GM19438 (cell line): Measurements from ENCODE around the gene GRAMD2A.
A peak's percentile ranks its signal among the peaks of the same experiment; 100 is the strongest.

Experiments used
- ATAC-seq: cut with Tn5 transposase; IDR thresholded peaks from one replicate; pipeline ENCODE4 v1.9.1; 2021; ENCODE audit warnings: low read depth; ENCODE audit not compliant: unreplicated experiment

Gene GRAMD2A

DNA sequence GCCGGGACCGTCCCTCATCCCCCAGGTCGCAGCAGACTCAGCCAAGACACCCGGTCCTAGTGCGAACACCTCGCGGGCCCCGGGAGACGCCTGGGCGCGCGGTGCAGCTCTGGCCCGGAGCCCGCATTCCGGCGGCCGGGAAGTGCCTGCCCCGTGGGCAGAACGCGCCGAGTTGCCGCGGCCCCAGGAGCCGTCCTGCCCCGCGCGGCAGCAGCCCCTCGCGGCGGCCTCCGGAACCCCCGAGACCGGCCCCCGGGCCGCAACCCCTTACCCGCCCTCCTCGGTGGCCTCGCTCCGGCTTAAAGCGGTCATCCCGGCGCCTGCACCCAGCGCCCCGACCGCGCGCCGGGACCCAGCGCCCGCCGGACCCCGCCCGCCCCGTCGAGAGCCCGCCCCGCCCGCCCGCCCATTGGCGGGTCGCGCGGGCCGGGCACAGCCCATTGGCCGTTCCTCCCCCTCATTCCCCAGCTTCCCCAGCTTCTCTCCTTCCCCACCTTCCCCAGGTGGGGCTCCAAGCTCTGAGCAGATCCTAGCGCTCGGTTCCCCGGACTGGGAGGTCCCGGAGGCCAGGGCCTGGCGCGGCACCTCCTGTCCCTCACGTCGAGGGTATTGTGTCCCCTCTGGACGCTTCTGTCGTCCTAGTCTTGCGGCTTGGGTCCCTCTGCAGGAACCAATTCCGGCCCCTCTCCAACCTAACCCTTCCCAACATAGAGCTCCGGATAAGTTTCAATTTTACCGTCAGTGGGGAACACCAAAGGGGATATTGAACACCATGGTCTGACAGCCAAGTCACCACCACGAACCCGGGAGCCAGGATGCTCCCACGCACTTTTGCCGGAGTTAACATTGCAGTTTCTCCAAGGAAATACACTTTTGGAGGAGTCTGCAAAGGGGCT is at the start of gene GRAMD2A:
TSS of gene GRAMD2A (minus strand) at position 328 of the 896 bp plus-strand sequence.
- ATAC-seq, result peak; percentile 43

DNA sequence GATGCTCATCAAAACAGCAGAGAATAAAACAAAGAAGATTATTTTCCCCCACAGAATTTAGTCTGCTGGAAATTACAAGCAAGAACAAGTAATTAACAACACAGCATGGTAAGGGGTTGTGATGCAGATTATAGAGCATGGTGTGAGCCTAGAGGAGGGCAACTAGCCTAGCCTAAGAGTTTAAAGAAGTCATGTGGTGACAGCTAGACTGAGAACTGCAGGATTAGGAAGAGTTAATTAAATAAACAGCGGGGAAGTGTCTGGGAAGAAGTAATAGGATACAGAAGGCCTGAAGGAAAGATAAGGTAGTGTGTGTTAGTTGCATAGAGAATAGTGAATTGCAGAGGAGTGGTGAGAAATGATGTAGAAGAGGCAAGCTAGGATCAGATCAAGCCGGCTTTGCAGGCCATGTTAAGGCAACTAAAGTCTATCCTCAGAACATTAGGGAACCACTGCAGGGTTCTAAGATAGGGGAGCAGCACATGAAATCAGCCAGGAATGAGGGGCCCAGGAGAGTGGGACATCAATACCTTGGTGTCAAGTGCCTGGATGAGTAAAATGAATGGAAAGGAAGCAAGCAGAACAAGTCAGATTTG is 45.3 kb upstream of the GRAMD2A start:
- no peak for ATAC-seq

DNA sequence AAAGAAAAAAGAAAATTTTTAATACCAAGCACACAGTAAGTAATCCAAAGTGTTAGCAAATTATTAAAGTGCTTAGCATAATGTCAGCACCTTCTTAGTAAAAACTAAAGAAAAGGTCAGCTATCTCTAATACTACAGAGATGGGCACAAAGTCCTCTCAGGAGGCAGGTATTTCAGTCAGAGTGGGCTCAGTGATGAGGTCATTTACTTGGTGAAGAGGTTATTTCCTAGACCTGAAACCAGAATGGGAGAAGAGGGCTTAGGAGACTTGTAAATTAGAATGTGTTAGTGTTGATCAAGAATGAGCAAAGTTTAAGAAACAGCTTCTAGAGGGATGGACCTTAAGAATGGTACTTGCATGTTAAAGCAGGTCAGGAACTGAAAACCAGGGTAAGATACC is 42.1 kb upstream of the GRAMD2A start:
- ATAC-seq, result no peak

DNA sequence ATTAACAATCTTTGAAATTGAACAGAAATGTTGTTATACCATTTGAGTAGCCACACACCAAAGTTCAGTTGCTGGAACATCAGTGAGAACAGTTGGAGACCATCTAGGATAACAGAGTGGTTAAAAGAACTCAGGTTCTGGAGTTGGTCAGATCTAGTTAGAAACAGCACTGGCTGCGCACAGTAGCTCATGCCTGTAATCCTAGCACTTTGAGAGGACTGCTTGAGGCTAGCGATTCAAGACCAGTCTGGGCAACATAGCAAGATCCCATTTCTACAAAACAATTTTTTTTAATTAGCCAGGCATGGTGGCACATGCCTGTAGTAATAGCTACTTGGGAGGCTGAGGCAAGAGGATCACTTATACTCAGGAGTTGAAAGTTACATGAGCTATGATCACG is 41.0 kb upstream of the GRAMD2A start:
- no peak for ATAC-seq

DNA sequence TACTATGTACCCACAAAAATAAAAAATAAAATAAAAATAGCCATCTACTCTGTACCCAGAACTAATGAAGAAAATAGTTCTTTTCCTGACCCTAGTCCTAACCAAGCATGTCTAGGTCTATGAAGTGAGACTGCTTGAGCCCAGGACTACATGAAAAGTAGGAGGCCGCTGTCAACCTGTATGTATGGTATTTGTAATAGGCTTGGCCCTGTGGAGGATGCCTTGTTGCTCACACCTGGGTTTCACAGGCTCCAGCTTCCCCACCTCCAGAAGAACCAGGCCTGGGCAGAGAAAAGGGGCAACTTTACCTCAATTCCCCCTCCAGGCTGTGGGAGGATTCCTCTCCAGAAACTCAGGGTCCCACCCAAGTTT is 40.3 kb upstream of the GRAMD2A start:
- no peak for ATAC-seq

DNA sequence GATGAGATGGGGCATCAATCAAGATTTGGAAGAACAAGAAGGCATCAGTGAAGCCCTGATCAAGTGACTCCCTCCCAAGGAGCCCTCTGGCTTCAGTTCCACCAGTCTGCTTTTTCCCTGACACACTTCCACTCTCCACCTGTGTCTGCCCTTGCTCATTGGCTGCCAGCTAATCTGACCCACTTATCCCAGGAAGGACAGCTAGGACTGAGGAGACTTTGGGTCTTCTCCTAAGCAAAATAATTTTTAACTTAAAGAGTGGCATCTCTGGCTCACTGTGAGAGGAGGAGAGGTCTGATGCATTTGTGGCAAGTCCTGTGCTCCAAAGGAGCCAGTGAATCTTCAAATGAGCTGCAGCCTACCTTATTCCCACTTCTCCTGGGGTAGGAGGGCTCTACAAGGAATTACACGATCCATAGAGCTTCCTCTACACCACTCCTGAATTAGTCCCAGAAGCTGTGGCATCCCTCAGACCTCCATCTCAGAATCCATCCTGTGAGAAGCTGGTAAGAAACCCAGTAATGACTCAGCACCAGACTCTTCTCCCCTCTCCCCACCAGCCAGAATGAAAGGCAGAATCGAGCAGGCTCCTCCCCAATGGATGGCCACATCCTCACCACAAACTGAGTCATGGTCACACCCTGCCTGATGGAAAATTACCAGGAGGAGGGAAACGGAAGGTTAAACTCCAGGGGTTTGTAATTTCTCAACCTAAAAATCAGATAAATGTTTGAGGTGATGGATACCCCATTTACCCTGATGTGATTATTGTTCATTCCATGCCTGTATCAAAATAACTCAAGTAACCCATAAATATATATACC is 39.7 kb upstream of the GRAMD2A start:
- ATAC-seq, result peak; percentile 80

DNA sequence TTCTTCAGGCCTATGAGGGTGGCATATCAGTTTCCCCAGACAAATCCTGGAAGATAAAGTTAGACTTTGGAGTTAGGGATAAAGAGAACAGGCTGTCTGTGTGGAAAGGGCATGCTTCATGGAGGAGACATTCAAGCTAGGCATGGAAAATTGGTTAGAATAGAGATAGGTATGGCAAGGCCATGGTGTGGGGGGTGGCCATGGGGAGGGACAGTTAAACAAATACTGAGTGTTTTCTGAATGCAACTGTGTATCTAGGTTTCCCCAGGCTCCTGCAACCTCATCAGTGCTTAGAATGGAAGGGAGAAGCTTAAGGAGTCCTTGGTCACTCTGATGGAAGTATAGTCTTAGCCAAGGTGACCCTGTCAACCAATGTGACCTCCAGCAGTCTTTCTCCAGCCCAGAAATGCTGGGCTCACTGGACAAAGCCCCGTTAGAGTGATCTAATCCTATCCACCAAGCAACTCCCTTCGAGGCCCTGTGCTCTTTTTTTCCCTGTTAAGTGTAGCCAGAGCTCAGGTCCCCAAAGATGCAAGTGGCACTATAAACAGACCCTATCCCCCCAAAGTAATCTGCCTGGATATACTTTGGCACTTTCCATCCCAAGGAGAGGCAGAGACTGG is 38.9 kb upstream of the GRAMD2A start:
- no peak for ATAC-seq

DNA sequence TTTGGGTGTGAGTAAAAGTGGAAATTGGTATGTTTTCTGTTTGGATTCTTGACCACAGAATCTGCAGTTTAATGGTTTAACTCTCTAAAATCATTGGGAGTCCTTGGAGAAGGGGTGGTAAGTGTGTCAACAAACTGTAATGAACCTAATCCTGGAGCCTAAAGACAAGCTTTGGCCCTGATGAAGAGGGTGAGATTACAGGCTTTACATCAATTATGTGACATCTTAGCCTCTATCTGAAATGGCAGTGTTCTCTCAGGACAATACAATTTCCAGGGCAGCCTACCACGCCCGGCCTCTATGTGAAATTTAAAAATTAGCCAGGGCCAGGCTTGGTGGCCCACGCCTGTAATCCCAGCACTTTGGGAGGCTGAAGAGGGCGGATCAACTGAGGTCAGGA is 37.7 kb upstream of the GRAMD2A start:
- no peak for ATAC-seq

DNA sequence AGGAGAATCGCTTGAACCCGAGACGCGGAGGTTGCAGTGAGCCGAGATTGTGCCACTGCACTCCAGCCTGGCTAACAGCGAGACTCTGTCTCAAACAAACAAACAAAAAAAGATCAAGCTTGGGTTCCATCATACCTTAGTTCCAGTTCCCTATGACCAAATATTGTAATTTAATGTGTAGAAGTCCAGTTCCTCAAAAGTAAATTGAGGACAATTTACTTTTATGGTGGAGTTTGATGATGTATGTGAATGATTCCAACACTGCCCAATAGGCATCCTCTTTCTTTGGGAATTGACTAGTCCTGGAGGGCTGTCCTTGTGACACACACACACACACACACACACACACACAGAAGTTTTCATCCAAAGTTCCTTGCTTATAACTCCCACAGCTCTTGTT is 36.2 kb upstream of the GRAMD2A start:
- ATAC-seq, result no peak

DNA sequence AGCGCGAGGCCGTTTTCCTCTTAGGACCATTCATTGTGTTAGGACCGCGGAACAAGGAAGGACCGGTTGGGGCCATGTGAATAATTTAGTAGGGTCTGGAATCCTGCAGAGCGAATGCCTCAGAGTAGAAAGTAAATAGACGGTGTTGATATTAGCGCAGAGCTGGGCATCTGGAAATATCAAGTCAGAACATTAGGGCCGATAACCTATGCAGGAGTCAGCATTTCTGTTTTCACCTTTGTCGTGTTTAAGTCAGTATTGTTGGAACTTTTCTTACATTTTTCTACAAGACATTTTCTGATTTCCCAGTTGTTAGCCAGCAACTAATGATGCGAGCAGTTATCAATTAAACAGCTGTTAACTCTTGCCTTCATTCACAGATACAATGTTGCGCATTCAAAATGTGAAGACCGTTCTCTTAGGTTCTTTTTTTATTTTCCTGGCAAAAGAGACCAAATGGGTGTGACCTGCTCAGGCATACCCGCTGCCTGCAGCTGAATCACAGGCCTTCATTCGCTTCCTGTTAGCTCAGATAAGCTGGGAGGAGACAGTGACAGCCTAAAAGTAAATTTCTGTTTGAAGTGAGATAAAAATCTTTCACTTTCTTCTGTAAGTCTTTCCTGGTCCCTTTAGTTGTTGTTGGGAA is 34.4 kb upstream of the GRAMD2A start:
- no peak for ATAC-seq

DNA sequence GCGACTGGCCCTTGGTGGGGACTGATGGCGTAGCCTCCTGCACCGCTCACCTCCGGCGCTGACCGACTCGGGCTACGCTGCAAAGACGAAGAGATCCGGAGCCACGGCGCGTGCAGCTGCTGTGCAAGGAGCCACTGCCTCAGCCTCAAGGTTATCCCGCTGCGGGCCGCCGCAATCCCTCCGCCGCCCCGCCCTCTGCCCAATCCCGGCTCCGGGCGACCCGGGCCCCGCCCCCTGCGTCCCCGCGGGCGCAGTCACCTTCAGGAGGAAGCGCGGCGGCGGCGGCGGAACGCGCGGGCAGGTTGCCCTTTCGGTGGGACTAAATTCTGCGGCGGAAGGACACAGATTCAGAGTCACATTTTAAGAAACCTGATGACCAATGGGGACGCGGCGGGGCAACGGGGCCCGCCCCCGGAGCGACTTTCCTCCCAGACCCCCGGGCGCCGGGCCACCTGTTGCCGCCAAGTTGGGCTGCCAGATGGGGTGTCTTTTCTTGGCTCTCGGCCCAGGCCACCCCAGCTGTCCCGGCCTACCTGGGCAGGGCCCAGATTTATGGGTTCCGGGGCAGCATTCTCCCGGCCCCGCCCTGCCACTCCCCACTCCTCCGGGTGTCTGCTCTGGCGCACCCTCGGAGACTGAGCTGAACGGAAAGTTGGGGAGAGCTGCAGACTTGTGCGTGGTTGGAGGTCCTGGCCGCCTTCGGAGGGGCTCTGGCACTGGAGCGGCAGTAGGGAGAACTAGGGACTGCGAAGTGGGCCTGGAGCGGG is 33.7 kb upstream of the GRAMD2A start, which contains the start of gene PKM:
TSS of gene PKM (minus strand) at position 125 of the 767 bp plus-strand sequence. CDS start 12,093 bp downstream, outside the sequence.
- peak; percentile 33 for ATAC-seq

DNA sequence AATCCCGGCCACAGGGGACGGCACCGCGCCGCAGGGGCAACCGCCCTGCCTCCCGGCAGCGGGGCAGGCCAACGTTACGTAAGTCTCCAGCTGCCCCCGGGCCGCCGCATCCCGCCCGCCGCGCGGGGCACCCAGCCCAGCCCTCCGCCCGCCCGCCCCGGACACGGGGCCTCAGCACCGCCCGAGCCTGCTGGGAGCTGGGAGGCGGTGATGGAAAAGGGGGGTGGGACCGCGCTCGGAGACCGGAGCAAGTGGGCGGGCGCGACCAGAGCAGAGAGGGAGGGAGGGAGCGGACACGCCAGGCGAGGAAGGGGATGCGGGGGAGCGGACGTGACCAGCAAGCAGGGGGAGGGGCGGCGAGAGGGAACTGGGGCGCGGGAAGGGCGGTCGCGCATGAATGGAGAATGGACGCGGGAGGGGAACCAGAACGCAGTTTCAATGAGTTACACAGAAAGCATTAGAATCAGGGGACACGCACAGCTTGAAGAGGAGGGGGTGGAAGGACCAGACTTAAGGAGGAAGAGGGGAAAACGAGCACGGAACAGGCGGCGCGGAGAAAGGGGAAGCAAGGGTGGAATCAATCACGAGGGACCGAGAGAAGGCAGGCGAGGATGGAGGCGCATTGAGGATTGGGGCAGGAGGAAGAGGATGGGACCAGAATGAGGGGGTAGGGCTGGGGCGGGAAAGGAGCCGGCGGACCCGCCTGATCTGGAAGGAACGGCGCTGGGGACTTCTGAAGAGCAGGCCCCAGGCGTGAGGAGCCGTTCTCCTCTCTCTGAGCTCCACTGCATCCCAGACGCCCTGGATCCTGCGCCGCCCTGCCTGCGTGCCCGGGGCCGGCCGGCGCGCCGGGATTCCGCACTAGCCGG is 32.8 kb upstream of the GRAMD2A start:
- ATAC-seq, result no peak

DNA sequence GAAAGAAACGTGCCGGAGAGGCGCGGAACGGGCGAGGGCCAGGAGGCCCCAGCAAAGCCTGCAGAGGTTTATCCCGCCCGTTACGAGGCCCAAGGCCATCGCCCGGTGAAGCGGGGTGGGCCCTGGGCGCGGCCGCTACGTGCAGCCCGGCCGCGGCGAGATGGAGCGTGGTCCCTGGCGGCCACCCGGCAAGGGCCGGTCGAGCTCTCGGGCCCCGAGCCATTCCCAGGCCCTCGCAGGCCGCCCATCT is 32.3 kb upstream of the GRAMD2A start:
- no peak for ATAC-seq

DNA sequence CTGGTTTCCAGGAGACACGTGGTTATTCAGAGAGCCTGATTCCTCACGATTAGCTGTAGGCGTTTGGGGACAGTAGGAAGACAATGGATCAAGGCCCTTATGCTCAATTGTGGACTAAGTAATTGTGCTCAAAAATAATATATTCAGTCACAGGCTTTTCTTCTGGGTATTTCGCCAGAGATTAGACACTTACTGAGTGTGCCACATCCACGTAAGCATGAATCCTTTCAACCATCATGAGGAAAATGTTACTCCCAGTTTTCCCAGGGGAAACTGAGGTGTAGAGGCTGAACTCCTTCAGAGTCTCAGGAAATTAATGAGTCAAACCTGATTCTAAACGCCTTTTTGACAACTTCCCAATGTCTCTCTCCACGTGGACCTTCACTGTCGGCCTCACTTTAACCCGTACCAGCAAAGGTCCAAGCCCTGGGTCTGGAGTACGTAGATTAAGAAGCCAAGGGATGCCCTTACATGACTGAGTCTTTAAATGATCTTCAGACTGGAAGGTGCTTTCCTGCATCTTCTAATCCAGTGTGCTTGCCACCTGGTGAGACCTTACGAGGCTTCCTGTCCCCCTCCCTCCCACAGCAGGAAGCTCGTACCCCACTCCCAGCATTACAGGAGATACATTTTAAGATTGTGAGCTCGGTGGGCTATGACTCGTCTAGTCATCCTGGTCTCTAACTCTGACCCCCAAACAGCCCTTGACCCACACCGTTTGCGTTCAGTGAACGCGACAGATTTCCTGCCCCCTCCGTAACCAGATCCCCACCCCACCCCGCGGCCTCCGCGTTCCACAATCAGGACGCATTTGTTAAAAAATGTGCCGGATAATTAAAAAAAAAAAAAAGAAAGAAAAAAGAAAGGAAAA is 31.7 kb upstream of the GRAMD2A start:
- ATAC-seq, result no peak

DNA sequence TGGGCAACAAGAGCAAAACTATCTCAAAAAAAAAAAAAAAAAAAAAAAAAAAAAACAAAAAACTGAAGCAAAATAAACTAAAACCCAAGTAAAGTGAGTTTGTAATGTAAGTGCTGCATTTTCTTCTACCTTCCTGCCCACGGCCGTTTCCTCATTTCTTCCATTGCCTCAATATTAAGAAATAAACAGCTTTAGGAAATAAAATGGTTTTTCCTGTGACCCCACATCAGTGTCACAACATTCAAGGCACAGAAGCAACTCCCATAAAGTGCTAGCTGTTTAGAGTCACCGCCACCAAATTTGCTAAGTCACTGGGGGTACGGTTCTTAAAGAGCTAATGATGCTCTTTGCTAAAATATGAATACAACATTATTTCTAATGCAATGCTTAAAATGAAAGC is 30.1 kb upstream of the GRAMD2A start:
- no peak for ATAC-seq

DNA sequence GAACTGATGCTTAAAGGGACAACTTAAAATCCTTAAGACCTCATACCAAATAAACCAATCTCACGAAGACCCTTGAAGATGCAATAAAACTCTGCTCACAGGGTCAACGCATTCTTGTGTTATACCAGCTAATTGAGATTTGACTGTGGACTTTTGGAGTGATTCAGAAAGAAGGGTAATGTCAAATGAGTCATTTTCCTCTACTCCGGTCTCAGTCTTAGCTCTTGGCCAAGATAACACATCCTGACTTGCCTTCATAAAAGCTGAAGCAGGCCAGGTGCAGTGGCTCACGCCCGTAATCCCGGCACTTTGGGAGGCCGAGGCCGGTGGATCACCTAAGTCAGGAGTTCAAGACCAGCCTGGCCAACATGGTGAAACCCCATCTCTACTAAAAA is 29.6 kb upstream of the GRAMD2A start:
- no peak for ATAC-seq

DNA sequence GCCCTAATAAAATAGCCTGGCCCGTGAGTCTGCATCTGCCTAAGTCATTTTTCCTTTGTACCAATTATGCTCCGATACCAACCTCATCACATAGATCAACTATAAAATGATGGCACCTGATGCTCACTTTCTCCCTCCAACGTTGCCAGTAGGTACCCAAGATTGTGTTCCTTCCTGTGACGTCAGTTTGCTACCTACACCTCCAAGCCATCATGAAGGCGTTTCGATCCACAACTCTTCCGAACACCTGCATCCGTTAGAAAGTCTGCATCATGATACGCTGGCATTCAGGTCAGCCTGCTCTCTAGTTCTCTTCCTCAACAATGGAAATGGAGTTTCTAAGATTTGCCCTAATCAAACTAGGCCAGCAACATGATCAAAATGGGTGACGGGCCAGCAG is 25.7 kb upstream of the GRAMD2A start:
- no peak for ATAC-seq

DNA sequence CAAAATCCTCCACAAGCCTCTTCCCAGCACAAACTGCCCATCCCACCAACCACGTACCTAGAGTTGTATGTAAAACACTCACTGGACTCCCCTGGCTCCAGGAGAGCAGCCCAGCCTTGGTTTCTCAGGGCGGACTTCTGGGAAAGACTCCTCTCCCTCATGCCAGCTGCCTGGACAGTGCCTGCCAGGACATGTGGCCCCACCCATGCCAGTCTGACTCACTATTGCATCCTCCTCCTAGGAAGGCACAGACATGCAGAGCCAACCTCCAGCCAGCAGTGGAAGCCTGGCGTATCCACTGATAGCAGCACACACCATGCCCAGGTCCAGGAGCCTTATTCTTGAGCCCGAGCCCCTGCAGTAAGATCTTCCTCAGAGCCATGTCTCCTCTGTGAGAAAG is 24.8 kb upstream of the GRAMD2A start:
- ATAC-seq, result no peak
